Bladder microvascular endothelial cell (primary cell): ENCODE results near the gene PRIM2. TPM values are rescaled to one million over a fixed set of nuclear protein-coding genes. Genes with fewer than 3 reads are reported as not detected.

Experiments
- total RNA-seq: library from RNA; depleted of rRNA; stranded (reverse); fragments of >200 nt; gene quantifications from 2 replicates; pipeline ENCODE4 v1.2.3, GENCODE V29; 2014

Gene PRIM2, protein sequence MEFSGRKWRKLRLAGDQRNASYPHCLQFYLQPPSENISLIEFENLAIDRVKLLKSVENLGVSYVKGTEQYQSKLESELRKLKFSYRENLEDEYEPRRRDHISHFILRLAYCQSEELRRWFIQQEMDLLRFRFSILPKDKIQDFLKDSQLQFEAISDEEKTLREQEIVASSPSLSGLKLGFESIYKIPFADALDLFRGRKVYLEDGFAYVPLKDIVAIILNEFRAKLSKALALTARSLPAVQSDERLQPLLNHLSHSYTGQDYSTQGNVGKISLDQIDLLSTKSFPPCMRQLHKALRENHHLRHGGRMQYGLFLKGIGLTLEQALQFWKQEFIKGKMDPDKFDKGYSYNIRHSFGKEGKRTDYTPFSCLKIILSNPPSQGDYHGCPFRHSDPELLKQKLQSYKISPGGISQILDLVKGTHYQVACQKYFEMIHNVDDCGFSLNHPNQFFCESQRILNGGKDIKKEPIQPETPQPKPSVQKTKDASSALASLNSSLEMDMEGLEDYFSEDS
- 14.7 and 14.9 TPM in 2 replicates for total RNA-seq

DNA sequence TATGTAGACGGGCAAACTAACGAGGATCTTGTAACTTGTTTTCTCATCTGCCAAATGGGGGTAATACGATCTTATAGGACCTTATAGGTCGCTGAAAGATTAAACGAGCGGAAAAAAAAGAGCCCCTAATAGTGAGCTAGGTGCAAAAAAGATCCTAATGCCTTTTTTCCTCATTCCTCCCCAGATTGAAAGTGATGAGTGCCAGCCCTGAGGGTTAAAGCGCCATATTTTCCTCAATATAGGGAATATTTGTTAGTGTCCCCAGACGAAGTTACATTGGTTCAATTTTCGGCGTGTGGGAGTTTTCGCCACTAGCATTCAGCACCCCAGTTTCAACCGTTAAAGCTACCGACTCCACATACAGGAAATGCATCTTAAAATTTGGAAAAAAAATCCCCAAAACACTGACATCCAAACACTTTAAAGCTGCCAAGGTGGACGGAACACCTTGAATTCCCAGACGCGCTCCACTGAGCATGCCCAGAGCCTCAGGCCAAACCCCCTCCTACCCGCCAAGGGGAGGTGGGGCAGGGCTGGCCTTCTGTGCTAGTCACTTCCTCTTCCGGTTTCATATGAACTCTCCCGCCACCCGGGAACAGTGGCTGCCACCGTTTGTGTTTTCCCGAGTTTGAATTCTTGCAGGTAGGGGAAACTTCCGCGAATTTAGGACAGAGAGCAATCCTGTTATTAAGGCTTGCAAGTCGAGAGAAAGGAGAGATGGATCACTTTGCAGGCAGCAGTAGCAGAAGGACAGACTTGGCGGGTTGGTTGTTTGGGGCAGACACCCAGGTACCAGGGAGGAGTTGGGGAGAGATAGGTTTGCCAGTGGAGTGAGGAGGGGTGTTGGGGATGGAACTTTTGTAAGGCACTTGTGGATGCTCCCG is at the start of gene PRIM2:
Gene PRIM2 (plus strand): TSS at position 571 of the 884 bp plus-strand sequence. CDS start 816 bp downstream, outside the sequence.

Other genes with a start within 250 kb of the PRIM2 start
- gene ZNF451, start 227.4 kb upstream of the PRIM2 start, total RNA-seq, result 33.7 and 80.4 TPM in 2 replicates
- 1.1 and 1.6 TPM in 2 replicates for gene BAG2, start 145.3 kb upstream of the PRIM2 start, total RNA-seq
- gene RAB23, start 95.3 kb upstream of the PRIM2 start, total RNA-seq, result 5.2 and 8.7 TPM in 2 replicates